H1 (cell line): ENCODE results near the gene ASCC2. TPM values are rescaled to one million over a fixed set of nuclear protein-coding genes. Genes with fewer than 3 reads are reported as not detected.

ENCODE experiments used
- CTCF ChIA-PET: fragments of 300-600 bp; sonication (Branson Sonifier 250); formaldehyde crosslinking; loops from one replicate; lab custom pipeline; 2021; ENCODE audit not compliant: partially characterized antibody; lab: Charles Lee
- POLR2A ChIA-PET: fragments of 300-600 bp; sonication (Branson Sonifier 250); formaldehyde crosslinking; loops from one replicate; lab custom pipeline; 2021; ENCODE audit warnings: inconsistent platforms; ENCODE audit not compliant: partially characterized antibody; lab: Charles Lee
- DNase-seq, 2 experiments: peaks; one replicate each; pipeline versions ENCODE4 v3.0.0 to v3.0.0-alpha.2; 2010 to 2022; ENCODE audit warnings: low spot score in 2 of 2, low read depth in 1 of 2, mixed read lengths in 1 of 2
- FAIRE-seq: peaks from 2 replicates; lab custom pipeline; 2011; peaks lifted over from hg19 to GRCh38; lab: Jason Lieb, UNC
- H2AFZ ChIP-seq: 2 replicates; pipeline ENCODE4 v1.8.1; 2012; ENCODE audit warnings: low read length, inconsistent platforms
- H2AK5ac ChIP-seq: 2 replicates; pipeline ENCODE4 v1.6.1; 2013; ENCODE audit warnings: low read depth, low read length
- H2BK120ac ChIP-seq: replicated peaks from 2 replicates; pipeline ENCODE3; 2013; ENCODE audit warnings: low read depth, low read length, inconsistent platforms
- H2BK12ac ChIP-seq: 2 replicates; pipeline ENCODE4 v1.6.1; 2013; ENCODE audit warnings: low read depth, low read length
- H2BK15ac ChIP-seq: 2 replicates; pipeline ENCODE4 v1.6.1; 2013; ENCODE audit warnings: low read length
- H2BK20ac ChIP-seq: 2 replicates; pipeline ENCODE4 v1.6.1; 2013; ENCODE audit warnings: low read length
- H2BK5ac ChIP-seq: 2 replicates; pipeline ENCODE4 v1.6.1; 2013; ENCODE audit warnings: low read depth, low read length
- H3K14ac ChIP-seq: 2 replicates; pipeline ENCODE4 v1.6.1; 2013; ENCODE audit warnings: inconsistent platforms; ENCODE audit not compliant: insufficient read length
- H3K18ac ChIP-seq: 2 replicates; pipeline ENCODE4 v1.6.1; 2013; ENCODE audit warnings: low read length; ENCODE audit errors: extremely low read depth
- H3K23ac ChIP-seq: 2 replicates; pipeline ENCODE4 v1.6.1; 2013; ENCODE audit warnings: inconsistent platforms; ENCODE audit not compliant: insufficient read length
- H3K23me2 ChIP-seq: 2 replicates; pipeline ENCODE4 v1.6.1; 2013; ENCODE audit warnings: low read depth, low read length
- H3K27ac ChIP-seq: 2 replicates; pipeline ENCODE4 v1.6.1; 2011; ENCODE audit warnings: low read depth, low read length, inconsistent platforms
- H3K27me3 ChIP-seq, 4 experiments: replicated peaks in 1 of 4; 1 replicate in 1 of 4; 2 replicates in 3 of 4; pipeline versions ENCODE4 v1.6.1 to v1.8.1; 2011 to 2013; ENCODE audit warnings: low read length in 3 of 4, mild to moderate bottlenecking in 3 of 4, inconsistent platforms in 2 of 4, mixed read lengths in 2 of 4, moderate library complexity in 1 of 4; ENCODE audit not compliant: control insufficient read depth in 3 of 4, insufficient read depth in 3 of 4; ENCODE audit errors: extremely low read depth in 1 of 4
- H3K36me3 ChIP-seq, 4 experiments: 2 replicates each; pipeline versions ENCODE4 v1.6.1 to v1.8.1; 2011 to 2013; ENCODE audit warnings: mild to moderate bottlenecking in 4 of 4, low read length in 3 of 4, moderate library complexity in 2 of 4, control low read depth in 1 of 4, inconsistent platforms in 1 of 4; ENCODE audit not compliant: insufficient read depth in 4 of 4, control insufficient read depth in 2 of 4
- H3K4ac ChIP-seq: replicated peaks from 2 replicates; pipeline ENCODE3; 2013; ENCODE audit warnings: low read length, low read depth, mixed read lengths, inconsistent platforms; ENCODE audit not compliant: insufficient read length
- H3K4me1 ChIP-seq, 4 experiments: replicated peaks in 1 of 4; 1 replicate in 1 of 4; 2 replicates in 3 of 4; pipeline versions ENCODE4 v1.6.1 to v1.8.1; 2011 to 2013; ENCODE audit warnings: low read length in 3 of 4, inconsistent platforms in 2 of 4, mixed read lengths in 1 of 4; ENCODE audit not compliant: insufficient read depth in 4 of 4, control insufficient read depth in 3 of 4
- H3K4me2 ChIP-seq, 2 experiments: 2 replicates each; pipeline versions ENCODE4 v1.6.1 to v1.8.1; 2011 to 2013; ENCODE audit warnings: low read depth in 2 of 2, low read length in 2 of 2, control low read depth in 1 of 2, inconsistent platforms in 1 of 2, mild to moderate bottlenecking in 1 of 2; ENCODE audit not compliant: insufficient read depth in 1 of 2
- H3K4me3 ChIP-seq, 4 experiments: fragments of 200-600, 300-600 bp in 1 of 4; sonication (generic), shearing (Covaris generic), sonication (Bioruptor Twin) in 1 of 4; 2 replicates each; pipeline versions ENCODE4 v1.5.1 to v1.8.1; 2011 to 2016; ENCODE audit warnings: low read length in 4 of 4, low read depth in 3 of 4, control low read depth in 2 of 4, inconsistent platforms in 2 of 4, mild to moderate bottlenecking in 2 of 4, mixed read lengths in 1 of 4, moderate library complexity in 1 of 4; ENCODE audit not compliant: insufficient read depth in 2 of 4; ENCODE audit errors: extremely low read depth in 1 of 4
- H3K56ac ChIP-seq: replicated peaks from 2 replicates; pipeline ENCODE3; 2013; ENCODE audit warnings: low read depth, mild to moderate bottlenecking, mixed read lengths, low read length, inconsistent platforms; ENCODE audit not compliant: insufficient read length
- H3K79me1 ChIP-seq: 2 replicates; pipeline ENCODE4 v1.6.1; 2013; ENCODE audit warnings: low read depth, low read length, control low read depth
- H3K79me2 ChIP-seq, 2 experiments: 2 replicates each; pipeline versions ENCODE4 v1.6.1 to v1.8.1; 2012 to 2013; ENCODE audit warnings: low read length in 2 of 2, mild to moderate bottlenecking in 2 of 2, inconsistent platforms in 1 of 2; ENCODE audit not compliant: insufficient read depth in 2 of 2, control insufficient read depth in 1 of 2
- H3K9ac ChIP-seq, 4 experiments: replicated peaks in 1 of 4; 1 replicate in 1 of 4; 2 replicates in 3 of 4; pipeline versions ENCODE4 v1.6.1 to v1.8.1; 2011 to 2013; ENCODE audit warnings: low read depth in 3 of 4, low read length in 3 of 4, control low read depth in 2 of 4, mild to moderate bottlenecking in 2 of 4, moderate library complexity in 2 of 4, inconsistent platforms in 1 of 4; ENCODE audit errors: extremely low read depth in 1 of 4
- H3K9me3 ChIP-seq, 2 experiments: 2 replicates each; pipeline versions ENCODE4 v1.6.1 to v1.8.1; 2012 to 2013; ENCODE audit warnings: mild to moderate bottlenecking in 2 of 2, moderate library complexity in 2 of 2, control low read depth in 1 of 2, inconsistent platforms in 1 of 2, low read depth in 1 of 2, low read length in 1 of 2, mixed read lengths in 1 of 2; ENCODE audit not compliant: insufficient read depth in 2 of 2
- H4K20me1 ChIP-seq, 2 experiments: replicated peaks in 1 of 2; 2 replicates each; pipeline versions ENCODE3 to v1.8.1; 2011 to 2013; ENCODE audit warnings: inconsistent platforms in 2 of 2, low read length in 2 of 2, mild to moderate bottlenecking in 1 of 2; ENCODE audit not compliant: insufficient read depth in 2 of 2, control insufficient read depth in 1 of 2
- H4K5ac ChIP-seq: 2 replicates; pipeline ENCODE4 v1.6.1; 2013; ENCODE audit warnings: low read length, low read depth, mixed read lengths, inconsistent platforms; ENCODE audit not compliant: insufficient read length
- H4K8ac ChIP-seq: 2 replicates; pipeline ENCODE4 v1.8.0; 2013; ENCODE audit warnings: mild to moderate bottlenecking, moderate library complexity, low read length, inconsistent platforms; ENCODE audit not compliant: insufficient read depth; ENCODE audit errors: extremely low read depth
- H4K91ac ChIP-seq: replicated peaks from 2 replicates; pipeline ENCODE3; 2013; ENCODE audit warnings: low read length, mixed read lengths, inconsistent platforms; ENCODE audit not compliant: insufficient read length
- HDAC6 ChIP-seq: IDR thresholded peaks from one replicate; pipeline ENCODE4 v1.7.1; 2012; ENCODE audit warnings: low read depth, mild to moderate bottlenecking, inconsistent platforms, low read length, moderate library complexity
- TAF1 ChIP-seq: IDR thresholded peaks from 2 replicates; pipeline ENCODE4 v1.6.1; 2011; ENCODE audit warnings: mild to moderate bottlenecking, low read depth, low read length
- WGBS, 2 experiments: shearing (Covaris generic) in 1 of 2; methylation state at CpG; one replicate each; pipeline versions ENCODE4 v1.1.6 to v1.1.7; 2013 to 2015; ENCODE audit warnings: low lambda C conversion rate in 2 of 2, mixed read lengths in 2 of 2, inconsistent platforms in 1 of 2, low coverage in 1 of 2, missing lambda C conversion rate in 1 of 2; ENCODE audit not compliant: insufficient replicate concordance in 2 of 2, insufficient coverage in 1 of 2, insufficient read length in 1 of 2; ENCODE audit errors: extremely low coverage in 1 of 2, missing lambda C conversion rate in 1 of 2; 5-methylcytosine and 5-hydroxymethylcytosine counted together
- polyA plus RNA-seq, 7 experiments: library from polyadenylated mRNA; depleted of rRNA in 3 of 7; stranded (reverse) in 5 of 7; unstranded in 2 of 7; fragments of >200 nt in 5 of 7; fragments of 200-250 nt in 2 of 7; gene quantifications; 1 replicate in 5 of 7; 2 replicates in 1 of 7; 4 replicates in 1 of 7; pipeline versions ENCODE4 v1.2.1 to v1.2.3, GENCODE V29; 2011 to 2013; ENCODE audit warnings: missing spikeins in 2 of 7, mixed read lengths in 2 of 7
- total RNA-seq: library from RNA; stranded (reverse); fragmentation: NEBNext Ultra II Directional; extraction: Animal tissue kit (Norgen Biotek cat#: 25700); gene quantifications from 2 replicates; pipeline ENCODE4 v1.2.1, GENCODE V29; 2021

The ASCC2 gene
- total and polyA plus RNA-seq, 2 of the 8 experiments (the other 6 are each of a cell fraction or from before 2014, with no cell fraction given), result 35.0 to 35.8 TPM

DNA sequence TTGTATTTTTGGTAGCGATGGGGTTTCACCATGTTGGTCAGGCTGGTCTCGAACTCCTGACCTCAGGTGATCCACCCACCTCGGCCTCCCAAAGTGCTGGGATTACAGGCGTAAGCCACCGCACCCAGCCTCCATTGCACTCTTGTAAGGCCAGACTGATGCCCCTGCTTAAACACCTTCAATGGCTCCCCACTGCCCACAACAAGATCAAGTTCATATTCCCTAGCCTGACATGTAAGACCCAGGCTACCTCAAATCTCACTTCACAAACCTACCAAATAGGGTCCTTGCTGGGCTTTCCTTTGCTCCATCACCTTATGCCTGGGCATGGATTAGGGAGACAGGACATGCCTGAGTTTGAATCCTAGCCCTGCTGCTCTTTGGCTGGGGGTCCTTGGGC is 57.9 kb downstream of the ASCC2 start:
- Histone ChIP-seq H3K4me1 (0 out of 7 replicates have a peak, but pooled peaks cover 0 to 2% (median 0%) of the 10 kb centered on the region in 4 experiments), H3K56ac (no peak overlapping the region), H2AK5ac (no peak overlapping the region), H3K4me3 (no peak overlapping the region), H3K14ac (no peak overlapping the region), H3K27me3 (no peaks in the 10 kb centered on the region), H2BK20ac (no peak overlapping the region), H3K4ac (no peak overlapping the region), H3K27ac (no peak overlapping the region), H2BK15ac (no peak overlapping the region), H4K91ac (no peak overlapping the region), H4K20me1 (no peaks in the 10 kb centered on the region), H2BK120ac (no peak overlapping the region), H3K79me2 (no peaks in the 10 kb centered on the region), H4K8ac (no peak overlapping the region), H3K23me2 (peaks cover 2% of the 10 kb centered on the region; the same call in 1 of the 2 replicates), H4K5ac (no peak overlapping the region), H3K36me3 (no peaks in the 10 kb centered on the region), H2BK5ac (no peak overlapping the region), H3K9me3 (no peaks in the 10 kb centered on the region), H3K4me2 (no peak overlapping the region), H3K23ac (no peak overlapping the region), H3K79me1 (no peaks in the 10 kb centered on the region), H3K9ac (no peak overlapping the region), H2AFZ (no peak overlapping the region), H3K18ac (no peak overlapping the region), H2BK12ac (no peak overlapping the region)
- DNase-seq, result no peak
- TF ChIP-seq TAF1 (no peak), HDAC6 (no peak)
- ChIA-PET CTCF (interaction anchor here (0.5 to 0.6 kb wide), 2 partner anchors 28 to 269 kb away, joined by 3 read pairs; no protein-coding TSS in a partner anchor), POLR2A (no interaction called here)
- no peak for FAIRE-seq
- 93% methylated on average over 5 of the region's 5 CpGs; no CpG with 5 or more reads in 1 of the 2 experiments for WGBS, 2 experiments
